K562 (cell line): Measurements from ENCODE around the gene KMT2A. TPM values are rescaled to one million over a fixed set of nuclear protein-coding genes. Genes with fewer than 3 reads are reported as not detected.
A peak's percentile ranks its signal among the peaks of the same experiment; 100 is the strongest.

Source experiments
- ATF4 ChIP-seq: fragments of 450-650 bp; formaldehyde crosslinking; IDR thresholded peaks from 2 replicates; pipeline ENCODE4 v1.4.0; 2022; ENCODE audit warnings: mild to moderate bottlenecking, moderate library complexity
- EHMT2 ChIP-seq: fragments of 450-650 bp; IDR thresholded peaks from 2 replicates; pipeline ENCODE4 v1.6.1; 2018; ENCODE audit warnings: antibody characterized with exemption
- GABPB1 ChIP-seq: sonication (generic); formaldehyde crosslinking; IDR thresholded peaks from 2 replicates; pipeline ENCODE4 v1.8.0; 2022; ENCODE audit warnings: mild to moderate bottlenecking, missing genetic modification reagents
- HCFC1 ChIP-seq: IDR thresholded peaks from 2 replicates; pipeline ENCODE4 v1.6.1; 2012; ENCODE audit warnings: low read depth, low read length, improper control_type of control experiment
- HDAC1 ChIP-seq, 2 experiments: fragments of 450-650 bp; IDR thresholded peaks; 2 replicates each; pipeline ENCODE4 v1.6.1; 2016 to 2017; ENCODE audit warnings: inconsistent platforms in 1 of 2, mild to moderate bottlenecking in 1 of 2, moderate library complexity in 1 of 2
- KLF16 ChIP-seq: IDR thresholded peaks from 2 replicates; pipeline ENCODE4 v1.6.1; 2016; ENCODE audit warnings: antibody characterized with exemption
- MLLT1 ChIP-seq, 2 experiments: fragments of 450-650 bp; IDR thresholded peaks; 2 replicates each; pipeline ENCODE4 v1.6.1; 2016
- MNT ChIP-seq, 2 experiments: fragments of 450-650 bp; conservative IDR thresholded peaks; 2 replicates each; pipeline ENCODE4 v1.6.1; 2017; ENCODE audit warnings: mild to moderate bottlenecking in 2 of 2, moderate library complexity in 2 of 2
- NONO ChIP-seq, 2 experiments: fragments of 200-400 bp in 1 of 2; fragments of 450-650 bp in 1 of 2; formaldehyde crosslinking in 1 of 2; IDR thresholded peaks; 2 replicates each; pipeline ENCODE4 v1.6.1; 2017; ENCODE audit warnings: low read depth in 2 of 2, mild to moderate bottlenecking in 2 of 2, moderate library complexity in 2 of 2, low read length in 1 of 2
- PHF8 ChIP-seq: fragments of 200-600 bp; sonication (generic); IDR thresholded peaks from 2 replicates; pipeline ENCODE4 v1.6.1; 2012; ENCODE audit warnings: mixed run types, mild to moderate bottlenecking, inconsistent platforms, low read length, moderate library complexity, borderline replicate concordance
- PREB ChIP-seq: sonication (generic); formaldehyde crosslinking; IDR thresholded peaks from 2 replicates; pipeline ENCODE4 v1.8.1; 2023; ENCODE audit warnings: mild to moderate bottlenecking, missing genetic modification reagents
- TEAD1 ChIP-seq, 2 experiments: fragments of 450-650 bp in 1 of 2; sonication (generic) in 1 of 2; formaldehyde crosslinking; IDR thresholded peaks; 2 replicates each; pipeline versions ENCODE4 v1.4.0 to v1.8.0; 2020 to 2022; ENCODE audit warnings: mild to moderate bottlenecking in 2 of 2, missing genetic modification reagents in 1 of 2
- UBTF ChIP-seq, 2 experiments: IDR thresholded peaks; 2 replicates each; pipeline ENCODE4 v1.6.1; 2012; ENCODE audit warnings: improper control_type of control experiment in 2 of 2, low read depth in 2 of 2, low read length in 2 of 2, borderline replicate concordance in 1 of 2
- polyA plus RNA-seq, 8 experiments: library from polyadenylated mRNA; depleted of rRNA in 4 of 8; stranded (reverse) in 5 of 8; unstranded in 3 of 8; fragments of >200 nt; fragmentation: Nextera tagmentation in 2 of 8; fragmentation: Illumina TruSeq in 1 of 8; extraction: Ambion mirVana in 2 of 8; extraction: Trizol in 1 of 8; gene quantifications; 2 replicates each; pipeline versions ENCODE4 v1.2.1 to v1.2.3, GENCODE V29; 2011 to 2014; ENCODE audit warnings: inconsistent platforms in 1 of 8, missing spikeins in 1 of 8
- total RNA-seq, 7 experiments: library from RNA; depleted of rRNA in 6 of 7; stranded (reverse); fragments of >200 nt in 6 of 7; fragmentation: Illumina TruSeq in 2 of 7; extraction: Trizol in 2 of 7; gene quantifications; 2 replicates each; pipeline versions ENCODE4 v1.2.1 to v1.2.3, GENCODE V29; 2011 to 2021; ENCODE audit warnings: low replicate concordance in 1 of 7

Gene KMT2A
- total and polyA plus RNA-seq, 9 of the 15 experiments (the other 6 are each of a cell fraction or from before 2014, with no cell fraction given): 9.6 to 59.9 (median 32.6) TPM

GRCh38 chr11:118415739-118416068, 20.6 kb upstream of the KMT2A start (continued):
- TF ChIP-seq UBTF (IDR thresholded peaks at IDR 0.05; ENCODE audit: borderline replicate concordance in 1 of 2, low read depth in 2 of 2, low read length in 2 of 2): no peak
- peak; percentile 65; the same call in 1 of the 2 replicates for TF ChIP-seq ATF4 (CRISPR knock-in tag)
- TF ChIP-seq GABPB1 (CRISPR knock-in tag): peak; percentile 49; the same call in 1 of the 2 replicates
- TF ChIP-seq HCFC1: peak; percentile 23
- peak; percentile 66 to 95; a peak in 3 of 4 replicates for TF ChIP-seq HDAC1 (IDR thresholded peaks at IDR 0.05)
- TF ChIP-seq MNT (conservative IDR thresholded peaks at IDR 0.05): peak; percentile 47 to 78; a peak in 3 of 4 replicates
- TF ChIP-seq TEAD1 (CRISPR knock-in tag; IDR thresholded peaks at IDR 0.05): peak; percentile 38 to 76; a peak in 1 of 4 replicates
- TF ChIP-seq EHMT2: peak; percentile 84
- TF ChIP-seq PREB (CRISPR knock-in tag): no peak
- TF ChIP-seq PHF8: no peak
- peak in 1 of 2 experiments; percentile 77; a peak in 2 of 4 replicates for TF ChIP-seq NONO (IDR thresholded peaks at IDR 0.05; ENCODE audit: low read depth in 2 of 2, low read length in 1 of 2)
- TF ChIP-seq KLF16: peak; percentile 75; the same call in 1 of the 2 replicates
- TF ChIP-seq MLLT1 (IDR thresholded peaks at IDR 0.05): 0 out of 4 replicates have a peak, but pooled peaks of 1 of the 2 experiments have one; percentile 27
